Measurements from ENCODE around the gene UBXN1.

DNA sequence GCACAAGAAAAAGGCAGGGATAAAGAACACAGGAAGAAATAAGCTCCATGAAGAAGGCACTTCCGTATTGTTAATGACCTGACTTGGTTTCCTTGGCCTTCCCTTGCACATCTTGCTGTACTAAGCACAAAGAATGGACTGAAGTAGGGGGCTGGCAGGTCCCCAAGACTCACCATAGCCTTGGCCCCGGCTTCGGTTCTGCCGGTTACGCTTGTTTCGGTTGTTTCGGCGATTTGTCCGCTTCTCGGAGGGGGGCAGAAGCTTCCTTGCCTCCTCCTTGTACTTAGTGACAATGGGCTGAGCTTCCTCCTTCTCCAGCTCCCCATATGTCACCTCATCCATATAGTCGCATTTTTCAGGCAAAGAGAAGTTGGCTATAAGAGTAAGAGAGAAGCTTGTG is 37.9 kb upstream of the UBXN1 start:
- TF ChIP-seq, protein P1, sequence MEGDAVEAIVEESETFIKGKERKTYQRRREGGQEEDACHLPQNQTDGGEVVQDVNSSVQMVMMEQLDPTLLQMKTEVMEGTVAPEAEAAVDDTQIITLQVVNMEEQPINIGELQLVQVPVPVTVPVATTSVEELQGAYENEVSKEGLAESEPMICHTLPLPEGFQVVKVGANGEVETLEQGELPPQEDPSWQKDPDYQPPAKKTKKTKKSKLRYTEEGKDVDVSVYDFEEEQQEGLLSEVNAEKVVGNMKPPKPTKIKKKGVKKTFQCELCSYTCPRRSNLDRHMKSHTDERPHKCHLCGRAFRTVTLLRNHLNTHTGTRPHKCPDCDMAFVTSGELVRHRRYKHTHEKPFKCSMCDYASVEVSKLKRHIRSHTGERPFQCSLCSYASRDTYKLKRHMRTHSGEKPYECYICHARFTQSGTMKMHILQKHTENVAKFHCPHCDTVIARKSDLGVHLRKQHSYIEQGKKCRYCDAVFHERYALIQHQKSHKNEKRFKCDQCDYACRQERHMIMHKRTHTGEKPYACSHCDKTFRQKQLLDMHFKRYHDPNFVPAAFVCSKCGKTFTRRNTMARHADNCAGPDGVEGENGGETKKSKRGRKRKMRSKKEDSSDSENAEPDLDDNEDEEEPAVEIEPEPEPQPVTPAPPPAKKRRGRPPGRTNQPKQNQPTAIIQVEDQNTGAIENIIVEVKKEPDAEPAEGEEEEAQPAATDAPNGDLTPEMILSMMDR (IDR thresholded peaks at IDR 0.05; ENCODE audit: insufficient read depth, low read length, poor library complexity, severe bottlenecking): no peak
- TF ChIP-seq EZH2phosphoT487 (conservative IDR thresholded peaks at IDR 0.05; ENCODE audit: low read length): no peak
